ENCODE results near the gene UBL5.
A peak's percentile ranks its signal among the peaks of the same experiment; 100 is the strongest.
"Not testable (repeated sequence)": the region's sequence is repeated elsewhere in the genome, so short reads cannot be mapped to it uniquely, and the experiment has no call there.

UBL5 gene

GRCh38 chr19:9836021-9836420 lies 8.3 kb downstream of the UBL5 start:
- Histone ChIP-seq H3K27me3 (ENCODE audit: control insufficient read depth, insufficient read depth, low read length) (no peaks in the 10 kb centered on the region), H3K4me3 (ENCODE audit: low read length) (peak overlapping the region; percentile 91; the same call in 1 of the 2 replicates), H3K36me3 (ENCODE audit: control insufficient read depth, insufficient read depth, low read length) (peaks cover 7% of the 10 kb centered on the region; the same call in 1 of the 2 replicates), H3K9me3 (ENCODE audit: control insufficient read depth, insufficient read depth, low read length) (no peaks in the 10 kb centered on the region), H3K4me1 (ENCODE audit: control insufficient read depth, insufficient read depth, low read length) (no peaks in the 10 kb centered on the region), H3K27ac (ENCODE audit: low read length) (no peak overlapping the region)
- no peak for DNase-seq (ENCODE audit: low read depth, low spot score)
- no CpG with 5 or more reads among the region's 5 CpGs for WGBS (ENCODE audit: insufficient coverage, insufficient read length)

- no peak overlapping the region for H3K4me3 ChIP-seq (ENCODE audit: low read length)
- no peaks in the 10 kb centered on the region for H3K4me1 ChIP-seq (ENCODE audit: control insufficient read depth, insufficient read depth, low read length)
- peaks cover 14% of the 10 kb centered on the region for H3K36me3 ChIP-seq (ENCODE audit: control insufficient read depth, insufficient read depth, low read length)
- no peak for DNase-seq (ENCODE audit: low read depth, low spot score)
- H3K9me3 ChIP-seq (ENCODE audit: control insufficient read depth, insufficient read depth, low read length): no peaks in the 10 kb centered on the region
- no peaks in the 10 kb centered on the region for H3K27me3 ChIP-seq (ENCODE audit: control insufficient read depth, insufficient read depth, low read length)
- no peak overlapping the region for H3K27ac ChIP-seq (ENCODE audit: low read length)
- WGBS (ENCODE audit: insufficient coverage, insufficient read length): no CpG with 5 or more reads among the region's 15 CpGs
These were observed 10.6 kb downstream of the UBL5 start for GRCh38 chr19:9838324-9838723.

GRCh38 chr19:9839415-9839814 lies 11.7 kb downstream of the UBL5 start:
- H3K27me3 ChIP-seq (ENCODE audit: control insufficient read depth, insufficient read depth, low read length): no peaks in the 10 kb centered on the region
- no peak for DNase-seq (ENCODE audit: low read depth, low spot score)
- WGBS (ENCODE audit: insufficient coverage, insufficient read length): no CpG with 5 or more reads among the region's 1 CpG
- no peak overlapping the region for H3K27ac ChIP-seq (ENCODE audit: low read length)
- no peak overlapping the region for H3K4me3 ChIP-seq (ENCODE audit: low read length)
- H3K9me3 ChIP-seq (ENCODE audit: control insufficient read depth, insufficient read depth, low read length): no peaks in the 10 kb centered on the region
- peaks cover 18% of the 10 kb centered on the region for H3K36me3 ChIP-seq (ENCODE audit: control insufficient read depth, insufficient read depth, low read length)
- H3K4me1 ChIP-seq (ENCODE audit: control insufficient read depth, insufficient read depth, low read length): no peaks in the 10 kb centered on the region

GRCh38 chr19:9842834-9843625 lies 15.3 kb downstream of the UBL5 start:
- no peak overlapping the region for H3K27ac ChIP-seq (ENCODE audit: low read length)
- no peak for DNase-seq (ENCODE audit: low read depth, low spot score)
- no CpG with 5 or more reads among the region's 9 CpGs for WGBS (ENCODE audit: insufficient coverage, insufficient read length)
- H3K4me3 ChIP-seq (ENCODE audit: low read length): no peak overlapping the region
- H3K27me3 ChIP-seq (ENCODE audit: control insufficient read depth, insufficient read depth, low read length): no peaks in the 10 kb centered on the region
- peaks cover 18% of the 10 kb centered on the region for H3K36me3 ChIP-seq (ENCODE audit: control insufficient read depth, insufficient read depth, low read length)
- H3K4me1 ChIP-seq (ENCODE audit: control insufficient read depth, insufficient read depth, low read length): no peaks in the 10 kb centered on the region
- H3K9me3 ChIP-seq (ENCODE audit: control insufficient read depth, insufficient read depth, low read length): no peaks in the 10 kb centered on the region

GRCh38 chr19:9843626-9844273 lies 16.0 kb downstream of the UBL5 start:
- not testable (repeated sequence) for DNase-seq (ENCODE audit: low read depth, low spot score); H3K4me3 ChIP-seq (ENCODE audit: low read length); H3K27ac ChIP-seq (ENCODE audit: low read length); H3K9me3 ChIP-seq (ENCODE audit: control insufficient read depth, insufficient read depth, low read length); H3K27me3 ChIP-seq (ENCODE audit: control insufficient read depth, insufficient read depth, low read length); H3K4me1 ChIP-seq (ENCODE audit: control insufficient read depth, insufficient read depth, low read length)
- peaks cover 14% of the 10 kb centered on the region for H3K36me3 ChIP-seq (ENCODE audit: control insufficient read depth, insufficient read depth, low read length)
- WGBS (ENCODE audit: insufficient coverage, insufficient read length): no CpG with 5 or more reads among the region's 12 CpGs

GRCh38 chr19:9847087-9847671 lies 19.5 kb downstream of the UBL5 start:
- H3K27ac ChIP-seq (ENCODE audit: low read length): no peak overlapping the region
- no peak overlapping the region for H3K4me3 ChIP-seq (ENCODE audit: low read length)
- WGBS (ENCODE audit: insufficient coverage, insufficient read length): no CpG with 5 or more reads among the region's 13 CpGs
- H3K4me1 ChIP-seq (ENCODE audit: control insufficient read depth, insufficient read depth, low read length): peaks cover 7% of the 10 kb centered on the region; the same call in 1 of the 2 replicates
- no peak for DNase-seq (ENCODE audit: low read depth, low spot score)
- no peaks in the 10 kb centered on the region for H3K27me3 ChIP-seq (ENCODE audit: control insufficient read depth, insufficient read depth, low read length)
- H3K9me3 ChIP-seq (ENCODE audit: control insufficient read depth, insufficient read depth, low read length): no peaks in the 10 kb centered on the region
- peaks cover 7% of the 10 kb centered on the region for H3K36me3 ChIP-seq (ENCODE audit: control insufficient read depth, insufficient read depth, low read length)

- Histone ChIP-seq H3K4me1 (ENCODE audit: control insufficient read depth, insufficient read depth, low read length) (peaks cover 7% of the 10 kb centered on the region; the same call in 1 of the 2 replicates), H3K27me3 (ENCODE audit: control insufficient read depth, insufficient read depth, low read length) (no peaks in the 10 kb centered on the region), H3K9me3 (ENCODE audit: control insufficient read depth, insufficient read depth, low read length) (no peaks in the 10 kb centered on the region), H3K36me3 (ENCODE audit: control insufficient read depth, insufficient read depth, low read length) (peaks cover 4% of the 10 kb centered on the region), H3K4me3 (ENCODE audit: low read length) (no peak overlapping the region), H3K27ac (ENCODE audit: low read length) (no peak overlapping the region)
- DNase-seq (ENCODE audit: low read depth, low spot score): no peak
- no CpG with 5 or more reads among the region's 4 CpGs for WGBS (ENCODE audit: insufficient coverage, insufficient read length)
These were observed 20.3 kb downstream of the UBL5 start for GRCh38 chr19:9848060-9848459.

- H3K9me3 ChIP-seq (ENCODE audit: control insufficient read depth, insufficient read depth, low read length): no peaks in the 10 kb centered on the region
- peaks cover 7% of the 10 kb centered on the region; the same call in 1 of the 2 replicates for H3K4me1 ChIP-seq (ENCODE audit: control insufficient read depth, insufficient read depth, low read length)
- no peaks in the 10 kb centered on the region for H3K27me3 ChIP-seq (ENCODE audit: control insufficient read depth, insufficient read depth, low read length)
- WGBS (ENCODE audit: insufficient coverage, insufficient read length): no CpG with 5 or more reads among the region's 23 CpGs
- no peak overlapping the region for H3K27ac ChIP-seq (ENCODE audit: low read length)
- H3K36me3 ChIP-seq (ENCODE audit: control insufficient read depth, insufficient read depth, low read length): peaks cover 4% of the 10 kb centered on the region
- no peak for DNase-seq (ENCODE audit: low read depth, low spot score)
- H3K4me3 ChIP-seq (ENCODE audit: low read length): no peak overlapping the region
These were observed 21.0 kb downstream of the UBL5 start for GRCh38 chr19:9848762-9849161.

GRCh38 chr19:9849791-9850190 lies 22.1 kb downstream of the UBL5 start:
- Histone ChIP-seq H3K27me3 (ENCODE audit: control insufficient read depth, insufficient read depth, low read length) (no peaks in the 10 kb centered on the region), H3K9me3 (ENCODE audit: control insufficient read depth, insufficient read depth, low read length) (no peaks in the 10 kb centered on the region), H3K4me3 (ENCODE audit: low read length) (no peak overlapping the region), H3K4me1 (ENCODE audit: control insufficient read depth, insufficient read depth, low read length) (peaks cover 7% of the 10 kb centered on the region; the same call in 1 of the 2 replicates), H3K36me3 (ENCODE audit: control insufficient read depth, insufficient read depth, low read length) (no peaks in the 10 kb centered on the region; the same call in 1 of the 2 replicates), H3K27ac (ENCODE audit: low read length) (no peak overlapping the region)
- no CpG with 5 or more reads among the region's 7 CpGs for WGBS (ENCODE audit: insufficient coverage, insufficient read length)
- DNase-seq (ENCODE audit: low read depth, low spot score): no peak

- Histone ChIP-seq H3K4me1 (ENCODE audit: control insufficient read depth, insufficient read depth, low read length) (peaks cover 7% of the 10 kb centered on the region; the same call in 1 of the 2 replicates), H3K9me3 (ENCODE audit: control insufficient read depth, insufficient read depth, low read length) (no peaks in the 10 kb centered on the region), H3K27me3 (ENCODE audit: control insufficient read depth, insufficient read depth, low read length) (no peaks in the 10 kb centered on the region), H3K27ac (ENCODE audit: low read length) (no peak overlapping the region), H3K36me3 (ENCODE audit: control insufficient read depth, insufficient read depth, low read length) (no peaks in the 10 kb centered on the region; the same call in 1 of the 2 replicates), H3K4me3 (ENCODE audit: low read length) (no peak overlapping the region)
- WGBS (ENCODE audit: insufficient coverage, insufficient read length): no CpG with 5 or more reads among the region's 19 CpGs
- DNase-seq (ENCODE audit: low read depth, low spot score): no peak
These were observed 22.7 kb downstream of the UBL5 start for GRCh38 chr19:9850235-9850959.

Measured in iPS DF 6.9 (cell line).